ENCODE results near the gene PMFBP1. TPM values are rescaled to one million over a fixed set of nuclear protein-coding genes. Genes with fewer than 3 reads are reported as not detected.

Gene PMFBP1
- total RNA-seq, 1 experiment from 2014 or later: 5.6 TPM

GRCh38 chr16:72142476-72142875 is 29.5 kb downstream of the PMFBP1 start:
- RAD21 ChIA-PET (ENCODE audit: low non-redundant PET in 1 of 2, low total read pairs in 2 of 2, uncharacterized antibody in 2 of 2, unreplicated experiment in 2 of 2): no interaction called here
- DNase-seq (ENCODE audit: low read depth, low spot score): no peak
- intact Hi-C loops (cut with micrococcal nuclease): no loop called here

GRCh38 chr16:72139908-72140307 is 32.0 kb downstream of the PMFBP1 start:
- CTCF ChIA-PET: no interaction called here
- TF ChIP-seq FOSL1 (IDR thresholded peaks at IDR 0.05; ENCODE audit: low read depth) (no peak), SRF (IDR thresholded peaks at IDR 0.05; ENCODE audit: low read depth) (no peak), JUND (IDR thresholded peaks at IDR 0.05) (no peak), MAX (IDR thresholded peaks at IDR 0.05) (no peak), RAD21 (IDR thresholded peaks at IDR 0.05; ENCODE audit: low read depth) (no peak), POLR2A (IDR thresholded peaks at IDR 0.05; ENCODE audit: borderline replicate concordance, extremely low read depth, insufficient read depth, insufficient read length) (no peak), CTCF (IDR thresholded peaks at IDR 0.05 in 2 of 3, conservative IDR thresholded peaks at IDR 0.05 in 1 of 3; ENCODE audit: borderline replicate concordance in 1 of 3, insufficient read depth in 1 of 3, low read depth in 2 of 3, low read length in 2 of 3) (no peak), CEBPB (IDR thresholded peaks at IDR 0.05; ENCODE audit: low read depth) (no peak), ZBTB33 (IDR thresholded peaks at IDR 0.05; ENCODE audit: extremely low read depth, insufficient replicate concordance, low read length) (no peak)

More at GRCh38 chr16:72142476-72142875, 29.5 kb downstream of the PMFBP1 start:
- Histone ChIP-seq H2AFZ (ENCODE audit: low read depth, low read length, poor library complexity, severe bottlenecking) (no peak overlapping the region), H3K9me3 (ENCODE audit: control insufficient read depth in 1 of 2, insufficient read depth in 1 of 2, low read depth in 1 of 2, low read length in 2 of 2) (no peaks in the 10 kb centered on the region), H3K4me1 (ENCODE audit: control insufficient read depth in 1 of 2, insufficient read depth in 2 of 2, low read length in 2 of 2) (no peaks in the 10 kb centered on the region), H3K79me2 (ENCODE audit: insufficient read depth, low read length) (no peaks in the 10 kb centered on the region), H3K27me3 (ENCODE audit: insufficient read depth, low read length) (no peaks in the 10 kb centered on the region), H3K4me2 (ENCODE audit: low read length) (no peak overlapping the region), H3K36me3 (ENCODE audit: control insufficient read depth in 1 of 2, insufficient read depth in 2 of 2, low read length in 2 of 2) (no peaks in the 10 kb centered on the region), H3K27ac (ENCODE audit: low read depth, low read length) (no peak overlapping the region), H4K20me1 (ENCODE audit: insufficient read depth) (no peaks in the 10 kb centered on the region), H3K9me2 (ENCODE audit: insufficient read depth) (no peaks in the 10 kb centered on the region), H3K4me3 (replicated peaks in 1 of 2; ENCODE audit: low read depth in 1 of 2, low read length in 2 of 2) (no peak overlapping the region), H3K9ac (ENCODE audit: low read length) (no peak overlapping the region)
- CTCF ChIA-PET: no interaction called here
- POLR2A ChIA-PET: no interaction called here
- BruUV-seq (replicated peaks): no TSS peak
- ATAC-seq: no peak
- no peak for TF ChIP-seq CEBPB (IDR thresholded peaks at IDR 0.05; ENCODE audit: low read depth)
- TF ChIP-seq POLR2A (IDR thresholded peaks at IDR 0.05; ENCODE audit: borderline replicate concordance, extremely low read depth, insufficient read depth, insufficient read length): no peak
- TF ChIP-seq CTCF (IDR thresholded peaks at IDR 0.05 in 2 of 3, conservative IDR thresholded peaks at IDR 0.05 in 1 of 3; ENCODE audit: borderline replicate concordance in 1 of 3, insufficient read depth in 1 of 3, low read depth in 2 of 3, low read length in 2 of 3): no peak
- no peak for TF ChIP-seq EGR1 (IDR thresholded peaks at IDR 0.05; ENCODE audit: low read depth)
- TF ChIP-seq ZFX (IDR thresholded peaks at IDR 0.05): no peak

More at GRCh38 chr16:72139908-72140307, 32.0 kb downstream of the PMFBP1 start:
- ChIA-PET POLR2A (no interaction called here), RAD21 (ENCODE audit: low non-redundant PET in 1 of 2, low total read pairs in 2 of 2, uncharacterized antibody in 2 of 2, unreplicated experiment in 2 of 2) (no interaction called here)
- Histone ChIP-seq H3K9me2 (ENCODE audit: insufficient read depth) (no peaks in the 10 kb centered on the region), H3K4me3 (replicated peaks in 1 of 2; ENCODE audit: low read depth in 1 of 2, low read length in 2 of 2) (no peak overlapping the region), H3K27ac (ENCODE audit: low read depth, low read length) (no peak overlapping the region), H3K4me1 (ENCODE audit: control insufficient read depth in 1 of 2, insufficient read depth in 2 of 2, low read length in 2 of 2) (no peaks in the 10 kb centered on the region), H3K9me3 (ENCODE audit: control insufficient read depth in 1 of 2, insufficient read depth in 1 of 2, low read depth in 1 of 2, low read length in 2 of 2) (no peaks in the 10 kb centered on the region), H3K9ac (ENCODE audit: low read length) (no peak overlapping the region), H2AFZ (ENCODE audit: low read depth, low read length, poor library complexity, severe bottlenecking) (no peak overlapping the region), H3K4me2 (ENCODE audit: low read length) (no peak overlapping the region), H4K20me1 (ENCODE audit: insufficient read depth) (no peaks in the 10 kb centered on the region), H3K36me3 (ENCODE audit: control insufficient read depth in 1 of 2, insufficient read depth in 2 of 2, low read length in 2 of 2) (no peaks in the 10 kb centered on the region), H3K27me3 (ENCODE audit: insufficient read depth, low read length) (no peaks in the 10 kb centered on the region), H3K79me2 (ENCODE audit: insufficient read depth, low read length) (no peaks in the 10 kb centered on the region)
- DNase-seq (ENCODE audit: low read depth, low spot score) (no peak), ATAC-seq (no peak)
- intact Hi-C loops (cut with micrococcal nuclease): no loop called here
- BruUV-seq (replicated peaks): no TSS peak

Measured in HCT116 (cell line).